ENCODE data around the gene CNTNAP4. TPM values are rescaled to one million over a fixed set of nuclear protein-coding genes. Genes with fewer than 3 reads are reported as not detected.

Gene CNTNAP4
- polyA plus RNA-seq, 3 donors, result not detected

- Histone ChIP-seq H2AFZ (ENCODE audit: insufficient read depth, low read depth, low read length, poor library complexity, severe bottlenecking) (no peak overlapping the region), H3K4me3 (replicated peaks in 1 of 3; ENCODE audit: low read depth in 2 of 3, low read length in 3 of 3) (no peak overlapping the region), H3K27ac (ENCODE audit: low read depth in 1 of 2, low read length in 2 of 2) (no peak overlapping the region), H4K20me1 (ENCODE audit: insufficient read depth, low read length) (no peaks in the 10 kb centered on the region), H3K4me2 (replicated peaks; ENCODE audit: extremely low read depth, low read length, poor library complexity, severe bottlenecking) (no peak overlapping the region), H3K27me3 (ENCODE audit: control insufficient read depth in 2 of 2, insufficient read depth in 2 of 2, low read length in 2 of 2) (no peaks in the 10 kb centered on the region), H3K9ac (ENCODE audit: insufficient read depth, low read length, poor library complexity, severe bottlenecking) (no peak overlapping the region), H3K9me3 (replicated peaks in 1 of 2; ENCODE audit: control insufficient read depth in 1 of 2, insufficient read depth in 1 of 2, low read length in 2 of 2) (peaks cover 0 to 4% of the 10 kb centered on the region in 2 donors), H3K4me1 (ENCODE audit: control insufficient read depth in 1 of 2, insufficient read depth in 2 of 2, low read length in 2 of 2) (no peaks in the 10 kb centered on the region), H3K79me2 (ENCODE audit: insufficient read depth, low read length) (no peaks in the 10 kb centered on the region), H3K36me3 (replicated peaks in 1 of 2; ENCODE audit: control insufficient read depth in 1 of 2, insufficient read depth in 2 of 2, low read length in 2 of 2) (no peaks in the 10 kb centered on the region)
- no peak for DNase-seq
- Mint-ChIP-seq H3K36me3 (no peaks in the 10 kb centered on the region), H3K9me3 (peaks cover 0 to 6% (median 0%) of the 10 kb centered on the region in 7 donors), H3K4me1 (no peaks in the 10 kb centered on the region), H3K27ac (no peak overlapping the region), H3K4me3 (no peak overlapping the region), H3K27me3 (ENCODE audit: low read depth in 3 of 3) (peaks cover 0 to 1% (median 0%) of the 10 kb centered on the region in 3 donors)
- intact Hi-C loops (cut with micrococcal nuclease), result no loop called here
- TF ChIP-seq CTCF (IDR thresholded peaks at IDR 0.05), result no peak
- no CpG with 5 or more reads among the region's 8 CpGs for WGBS (ENCODE audit: insufficient coverage)
Measured at GRCh38 chr16:76502063-76502462, 224.9 kb downstream of the CNTNAP4 start.

GRCh38 chr16:76502555-76502954, 225.4 kb downstream of the CNTNAP4 start:
- Histone ChIP-seq H3K4me2 (replicated peaks; ENCODE audit: extremely low read depth, low read length, poor library complexity, severe bottlenecking) (no peak overlapping the region), H4K20me1 (ENCODE audit: insufficient read depth, low read length) (no peaks in the 10 kb centered on the region), H3K36me3 (replicated peaks in 1 of 2; ENCODE audit: control insufficient read depth in 1 of 2, insufficient read depth in 2 of 2, low read length in 2 of 2) (no peaks in the 10 kb centered on the region), H3K9ac (ENCODE audit: insufficient read depth, low read length, poor library complexity, severe bottlenecking) (no peak overlapping the region), H3K4me1 (ENCODE audit: control insufficient read depth in 1 of 2, insufficient read depth in 2 of 2, low read length in 2 of 2) (no peaks in the 10 kb centered on the region), H3K27me3 (ENCODE audit: control insufficient read depth in 2 of 2, insufficient read depth in 2 of 2, low read length in 2 of 2) (no peaks in the 10 kb centered on the region), H3K79me2 (ENCODE audit: insufficient read depth, low read length) (no peaks in the 10 kb centered on the region), H3K9me3 (replicated peaks in 1 of 2; ENCODE audit: control insufficient read depth in 1 of 2, insufficient read depth in 1 of 2, low read length in 2 of 2) (peaks cover 0 to 4% of the 10 kb centered on the region in 2 donors), H2AFZ (ENCODE audit: insufficient read depth, low read depth, low read length, poor library complexity, severe bottlenecking) (no peak overlapping the region), H3K4me3 (replicated peaks in 1 of 3; ENCODE audit: low read depth in 2 of 3, low read length in 3 of 3) (no peak overlapping the region), H3K27ac (ENCODE audit: low read depth in 1 of 2, low read length in 2 of 2) (no peak overlapping the region)
- intact Hi-C loops (cut with micrococcal nuclease), result no loop called here
- Mint-ChIP-seq H3K4me1 (no peaks in the 10 kb centered on the region), H3K36me3 (no peaks in the 10 kb centered on the region), H3K9me3 (peaks cover 0 to 6% (median 0%) of the 10 kb centered on the region in 7 donors), H3K4me3 (no peak overlapping the region), H3K27ac (no peak overlapping the region), H3K27me3 (ENCODE audit: low read depth in 3 of 3) (peaks cover 0 to 1% (median 0%) of the 10 kb centered on the region in 3 donors)
- WGBS (ENCODE audit: insufficient coverage), result no CpG with 5 or more reads among the region's 3 CpGs
- TF ChIP-seq CTCF (IDR thresholded peaks at IDR 0.05), result no peak
- DNase-seq, result no peak

All from CD14-positive monocyte (primary cell).